Stimulated activated CD4-positive, alpha-beta T cell treated with anti-CD3 and anti-CD28 coated beads, Interleukin-12 subunit alpha, Interleukin-12 subunit beta, amount 100 ng/mL, for 24 hours (primary cell): Measurements from ENCODE around the gene ERI3.
A peak's percentile ranks its signal among the peaks of the same experiment; 100 is the strongest.

Source experiments
- DNase-seq, 2 experiments: peaks; one replicate each; pipeline ENCODE4 v3.0.0-alpha.2; 2020; ENCODE audit warnings: low read depth in 2 of 2

ERI3 gene

GRCh38 chr1:44238660-44239059 lies 116.4 kb downstream of the ERI3 start:
- no peak for DNase-seq

- DNase-seq = peak in 1 of 2 experiments; percentile 35
These were observed 117.2 kb downstream of the ERI3 start for GRCh38 chr1:44237721-44238457.

GRCh38 chr1:44236490-44237272 lies 118.4 kb downstream of the ERI3 start:
- no peak for DNase-seq

GRCh38 chr1:44235808-44236207 lies 119.2 kb downstream of the ERI3 start:
- DNase-seq = no peak

GRCh38 chr1:44233593-44233992 lies 121.5 kb downstream of the ERI3 start:
- no peak for DNase-seq

- DNase-seq = no peak
These were observed 124.3 kb downstream of the ERI3 start for GRCh38 chr1:44230796-44231195.

GRCh38 chr1:44229435-44230167 lies 125.5 kb downstream of the ERI3 start:
- no peak for DNase-seq

- no peak for DNase-seq
These were observed 126.8 kb downstream of the ERI3 start for GRCh38 chr1:44228218-44228617.

- no peak for DNase-seq
These were observed 127.8 kb downstream of the ERI3 start for GRCh38 chr1:44227211-44227610.

- DNase-seq = no peak
These were observed 129.3 kb downstream of the ERI3 start for GRCh38 chr1:44225761-44226160.

- no peak for DNase-seq
These were observed 131.9 kb downstream of the ERI3 start for GRCh38 chr1:44223187-44223610.

GRCh38 chr1:44222397-44223186 lies 132.5 kb downstream of the ERI3 start:
- DNase-seq = no peak

- no peak for DNase-seq
These were observed 133.3 kb downstream of the ERI3 start for GRCh38 chr1:44221769-44222168.

GRCh38 chr1:44220755-44221154 lies 134.3 kb downstream of the ERI3 start:
- DNase-seq = no peak

- no peak for DNase-seq
These were observed 134.9 kb downstream of the ERI3 start for GRCh38 chr1:44220001-44220751.

GRCh38 chr1:44219301-44219626 lies 135.8 kb downstream of the ERI3 start:
- DNase-seq = no peak

- no peak for DNase-seq
These were observed 136.4 kb downstream of the ERI3 start for GRCh38 chr1:44218503-44219300.

- DNase-seq = peak; percentile 52 to 76
These were observed 137.1 kb downstream of the ERI3 start for GRCh38 chr1:44217809-44218410.

- DNase-seq = peak; percentile 75 to 84
These were observed 141.6 kb downstream of the ERI3 start, which contains the start of gene DMAP1 for GRCh38 chr1:44213222-44214112. TSS of gene DMAP1 (plus strand) at chr1:44213471. CDS start at chr1:44213754, 283 bp downstream.
